NT2/D1 (cell line): Measurements from ENCODE around the gene ABCC8.

Experiments
- SUZ12 ChIP-seq: IDR thresholded peaks from 2 replicates; pipeline ENCODE4 v1.6.1; 2011; ENCODE audit not compliant: insufficient read length, insufficient read depth; ENCODE audit errors: extremely low read depth
- YY1 ChIP-seq: IDR thresholded peaks from 2 replicates; pipeline ENCODE4 v1.6.1; 2011; ENCODE audit not compliant: insufficient read length, insufficient read depth
- ZNF274 ChIP-seq: IDR thresholded peaks from 2 replicates; pipeline ENCODE4 v1.6.1; 2011; ENCODE audit warnings: mild to moderate bottlenecking, low read depth, low read length

DNA sequence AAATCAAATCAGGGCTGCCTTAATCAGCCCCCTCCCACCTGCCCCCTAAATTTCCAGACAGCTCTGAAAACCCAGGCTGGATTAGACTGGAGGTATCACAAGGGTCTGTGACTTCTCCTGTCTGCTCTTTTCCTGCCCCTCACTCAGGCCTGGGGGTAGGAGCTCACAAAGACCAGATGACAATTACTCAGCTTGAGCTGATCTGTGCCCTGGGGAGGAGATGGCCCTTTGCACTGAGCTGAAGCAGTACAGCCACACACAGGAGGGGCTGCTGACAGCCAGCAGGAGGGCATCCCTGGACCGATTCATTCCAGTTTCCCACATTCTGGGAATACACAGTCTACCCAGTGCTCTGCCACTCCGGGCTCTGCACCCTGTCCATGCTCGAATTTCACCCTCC lies 4.2 kb downstream of the ABCC8 start:
- TF ChIP-seq ZNF274 (no peak), YY1 (no peak), SUZ12 (no peak)
